C4-2B (cell line): ENCODE data around the gene TIMM50.

Experiments
- CTCF ChIP-seq: fragments of 450-650 bp; conservative IDR thresholded peaks from 2 replicates; pipeline ENCODE4 v1.5.1; 2017; ENCODE audit warnings: mild to moderate bottlenecking
- ZFX ChIP-seq: fragments of 450-650 bp; IDR thresholded peaks from 2 replicates; pipeline ENCODE4 v1.6.1; 2017

GRCh38 chr19:39472746-39473442 lies 7.7 kb upstream of the TIMM50 start:
- TF ChIP-seq CTCF = no peak
- no peak for TF ChIP-seq ZFX
